Stimulated activated CD4-positive, alpha-beta T cell treated with anti-CD3 and anti-CD28 coated beads, Interleukin-15, amount 100 ng/mL, for 48 hours (primary cell): ENCODE data around the gene TMEM43.
"Not testable (repeated sequence)": the region's sequence is repeated elsewhere in the genome, so short reads cannot be mapped to it uniquely, and the experiment has no call there.

Source experiments
- DNase-seq, 2 donors: peaks; one replicate each; pipeline ENCODE4 v3.0.0-alpha.2; 2020; ENCODE audit warnings: low read depth in 2 of 2

TMEM43 gene, protein sequence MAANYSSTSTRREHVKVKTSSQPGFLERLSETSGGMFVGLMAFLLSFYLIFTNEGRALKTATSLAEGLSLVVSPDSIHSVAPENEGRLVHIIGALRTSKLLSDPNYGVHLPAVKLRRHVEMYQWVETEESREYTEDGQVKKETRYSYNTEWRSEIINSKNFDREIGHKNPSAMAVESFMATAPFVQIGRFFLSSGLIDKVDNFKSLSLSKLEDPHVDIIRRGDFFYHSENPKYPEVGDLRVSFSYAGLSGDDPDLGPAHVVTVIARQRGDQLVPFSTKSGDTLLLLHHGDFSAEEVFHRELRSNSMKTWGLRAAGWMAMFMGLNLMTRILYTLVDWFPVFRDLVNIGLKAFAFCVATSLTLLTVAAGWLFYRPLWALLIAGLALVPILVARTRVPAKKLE

DNA sequence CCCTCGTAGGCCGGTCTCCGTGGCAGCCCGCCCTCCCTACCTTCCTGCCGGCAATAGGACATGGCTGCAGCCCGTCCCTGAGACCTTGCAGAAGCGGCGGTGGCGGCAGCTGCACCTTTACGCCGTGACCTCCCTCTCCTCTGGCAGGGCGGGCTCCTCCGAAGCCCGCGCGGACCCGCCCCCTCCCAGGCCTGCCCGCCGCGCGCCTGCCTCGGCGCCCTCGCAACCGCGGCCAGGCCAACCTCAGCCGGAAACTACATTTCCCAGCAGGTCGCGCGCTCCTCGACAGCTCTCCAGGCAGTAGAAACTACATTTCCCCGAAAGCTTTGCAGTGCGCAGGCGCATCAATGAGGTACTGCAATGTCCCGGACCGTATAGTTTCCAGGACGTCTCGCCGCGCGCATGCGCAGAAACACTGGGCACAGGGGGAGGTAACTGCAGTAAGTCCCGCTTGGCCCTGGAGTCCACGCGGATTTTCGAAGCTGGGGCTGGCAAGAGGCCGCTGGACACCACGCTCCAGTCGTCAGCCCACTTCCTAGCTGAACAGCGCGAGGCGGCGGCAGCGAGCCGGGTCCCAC, at the start of gene TMEM43, which contains the start of gene CHCHD4:
TSS of gene TMEM43 (plus strand) at position 438 of the 578 bp plus-strand sequence. CDS start 142 bp downstream, outside the sequence.
TSS of gene CHCHD4 (minus strand) at position 256 of the 578 bp plus-strand sequence. CDS start at position 62, 194 bp downstream.
- peak; percentile 95 to 97 for DNase-seq

GRCh38 chr3:14075233-14075632, 49.6 kb upstream of the TMEM43 start:
- DNase-seq: not testable (repeated sequence)

- DNase-seq: no peak
Observed at GRCh38 chr3:14077310-14077709, 47.5 kb upstream of the TMEM43 start.

GRCh38 chr3:14082108-14082657, 42.7 kb upstream of the TMEM43 start:
- DNase-seq: peak; percentile 4 to 11

DNA sequence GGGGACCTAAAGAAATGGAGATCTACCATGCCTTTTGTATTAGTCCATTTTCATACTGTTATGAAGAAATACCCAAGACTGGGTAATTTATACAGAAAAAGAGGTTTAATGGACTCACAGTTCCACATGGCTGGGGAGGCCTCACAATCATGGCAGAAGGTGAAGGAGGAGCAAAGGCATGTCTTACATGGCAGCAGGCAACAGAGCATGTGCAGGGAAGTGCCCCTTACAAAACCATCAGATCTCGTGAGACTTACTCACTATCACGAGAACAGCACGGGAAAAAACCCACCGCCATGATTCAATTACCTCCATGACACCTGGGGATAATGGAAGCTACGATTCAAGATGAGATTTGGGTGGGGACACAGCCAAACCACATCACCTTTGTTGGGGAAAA, 37.4 kb upstream of the TMEM43 start:
- DNase-seq: not testable (repeated sequence)

- DNase-seq: not testable (repeated sequence)
Observed at GRCh38 chr3:14091959-14092358, 32.9 kb upstream of the TMEM43 start.

DNA sequence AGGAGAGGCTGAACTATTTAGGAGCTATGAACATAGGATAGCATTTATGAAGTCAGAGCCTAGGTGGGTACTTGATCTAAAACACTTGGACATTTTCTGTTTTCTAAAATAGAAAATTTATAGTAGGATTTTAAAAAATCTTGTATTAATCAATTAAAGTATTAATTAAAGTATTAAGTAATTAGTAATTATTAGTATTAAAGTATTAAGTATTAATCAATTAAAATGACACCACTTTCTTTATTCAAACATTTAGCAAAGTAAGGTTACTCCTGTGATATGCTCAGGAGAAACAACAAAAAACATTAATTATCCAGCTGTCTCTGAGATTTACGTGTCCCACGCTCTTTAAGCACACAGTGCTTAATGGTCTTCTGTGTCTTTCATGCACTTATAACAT, 32.4 kb upstream of the TMEM43 start:
- DNase-seq: no peak

DNA sequence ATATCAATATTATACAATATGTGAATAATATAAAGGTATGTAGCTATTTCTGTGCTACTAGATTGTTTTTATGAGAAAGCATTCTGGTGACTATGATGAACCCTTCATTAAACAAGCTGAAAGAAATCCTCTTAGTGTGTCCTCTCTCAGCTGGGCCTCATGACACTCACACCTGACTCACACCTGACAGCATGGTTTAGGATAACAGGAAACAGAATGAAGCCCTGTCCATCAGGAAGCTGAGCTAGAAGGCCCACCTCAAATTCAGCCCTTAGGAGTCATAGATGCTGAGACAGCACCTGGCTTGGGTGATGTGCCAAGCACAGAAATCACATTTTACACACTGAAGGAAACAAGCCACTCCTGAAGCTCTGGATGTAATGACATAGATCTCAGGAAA, 31.0 kb upstream of the TMEM43 start:
- no peak for DNase-seq

GRCh38 chr3:14096742-14097141, 28.1 kb upstream of the TMEM43 start:
- no peak for DNase-seq

DNA sequence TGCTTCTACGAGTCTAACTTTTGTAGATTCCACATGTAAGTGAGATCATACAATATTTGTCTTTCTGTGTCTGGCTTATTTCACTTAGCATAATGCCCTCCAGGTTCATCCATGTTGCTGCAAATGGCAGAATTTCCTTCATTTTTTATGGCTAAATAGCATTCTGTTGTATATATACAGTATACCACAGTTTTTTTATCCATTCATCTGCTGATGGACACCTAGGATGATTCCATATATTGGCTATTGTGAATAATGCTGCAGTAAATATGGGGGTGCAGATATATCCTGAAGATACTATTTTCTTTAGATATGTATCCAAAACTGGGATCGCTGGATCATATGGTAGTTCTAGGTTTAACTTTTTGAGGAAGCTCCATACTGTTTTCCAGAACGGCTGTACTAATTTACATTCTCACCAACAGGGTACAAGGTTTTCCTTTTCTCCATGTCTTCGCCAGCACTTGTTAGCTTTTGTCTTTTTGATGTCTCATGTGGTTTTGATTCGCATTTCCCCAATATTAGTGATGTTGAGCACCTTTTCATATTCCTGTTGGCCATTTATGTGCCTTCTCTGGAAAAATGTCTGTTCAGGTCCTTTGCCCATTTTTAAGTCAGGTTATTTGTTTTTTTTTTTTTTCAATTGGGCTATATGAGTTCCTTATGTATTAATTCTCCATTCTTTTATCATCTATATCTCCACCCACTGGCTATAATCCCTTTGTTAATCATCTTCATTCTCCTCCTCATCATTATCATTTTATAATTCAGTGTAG, 27.0 kb upstream of the TMEM43 start:
- DNase-seq: no peak

GRCh38 chr3:14109821-14110220, 15.0 kb upstream of the TMEM43 start:
- not testable (repeated sequence) for DNase-seq

GRCh38 chr3:14110699-14111098, 14.2 kb upstream of the TMEM43 start:
- no peak for DNase-seq

- no peak for DNase-seq
Observed at GRCh38 chr3:14113965-14114635, 10.8 kb upstream of the TMEM43 start.

GRCh38 chr3:14117468-14118399, 7.1 kb upstream of the TMEM43 start:
- no peak for DNase-seq

DNA sequence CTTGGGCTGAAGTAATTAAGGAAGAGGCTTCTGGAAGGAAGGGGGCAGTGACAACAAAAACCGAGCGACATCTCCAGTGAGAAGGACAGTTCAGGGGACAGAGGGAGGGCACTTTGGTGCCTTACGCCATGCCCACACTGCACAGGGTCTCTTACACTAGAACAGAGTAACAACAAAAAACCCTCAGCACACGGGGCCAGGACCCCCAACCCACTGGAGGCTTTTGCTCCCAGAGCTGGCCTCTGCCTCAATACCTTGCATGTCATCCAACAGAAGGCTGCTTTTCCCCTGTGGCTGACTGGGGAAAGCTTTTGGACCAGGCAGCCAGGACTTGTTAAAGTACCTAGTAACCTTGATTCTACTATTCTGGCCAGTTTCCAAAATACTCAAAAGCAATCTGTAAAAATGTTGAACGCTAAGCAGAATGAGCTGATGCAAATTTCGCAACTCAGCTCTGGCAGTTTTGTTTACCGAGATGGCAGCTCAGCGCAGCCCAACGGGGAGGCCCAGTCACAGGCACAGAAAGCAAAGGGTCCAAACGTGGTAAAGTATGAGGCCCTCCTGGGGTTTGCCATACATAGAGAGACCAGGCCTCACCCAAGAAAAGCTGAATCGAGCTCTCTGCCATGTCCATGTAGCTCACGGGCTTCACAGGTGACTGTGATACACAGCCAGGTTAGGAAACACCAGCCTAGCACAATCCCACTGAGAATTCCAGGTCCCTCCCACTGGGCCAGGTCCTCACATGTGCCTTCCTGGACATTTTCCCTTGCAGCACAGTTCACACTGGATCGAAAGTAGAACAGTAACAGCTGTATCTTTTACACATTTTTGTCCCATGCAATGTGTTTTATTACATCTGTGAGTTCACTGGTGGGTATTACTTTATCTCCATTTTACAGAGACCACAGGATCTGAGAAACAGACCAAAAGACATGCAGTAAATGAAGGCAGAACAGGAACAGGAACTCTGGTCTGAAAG, 6.2 kb upstream of the TMEM43 start:
- no peak for DNase-seq

DNA sequence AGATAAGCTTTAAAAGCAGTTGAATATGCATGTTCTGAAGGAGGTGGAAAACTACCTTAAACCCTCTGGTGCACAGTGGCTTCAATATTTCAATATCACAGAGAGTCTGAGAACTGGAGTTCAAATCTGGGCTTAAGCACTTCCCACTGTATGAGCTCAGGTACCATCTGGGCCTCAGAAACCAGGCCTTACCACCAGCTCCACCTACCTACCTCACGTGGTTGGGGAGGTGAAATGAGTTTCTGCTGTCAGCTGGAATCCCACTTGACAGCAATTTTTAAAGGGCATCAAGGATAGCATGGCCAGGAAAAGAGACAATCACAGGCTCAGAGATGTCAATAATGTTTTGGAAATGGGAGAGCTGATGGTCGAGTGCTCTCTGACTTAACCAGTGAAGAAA, 5.2 kb upstream of the TMEM43 start:
- no peak for DNase-seq

- no peak for DNase-seq
Observed at GRCh38 chr3:14120111-14120920, 4.5 kb upstream of the TMEM43 start.

DNA sequence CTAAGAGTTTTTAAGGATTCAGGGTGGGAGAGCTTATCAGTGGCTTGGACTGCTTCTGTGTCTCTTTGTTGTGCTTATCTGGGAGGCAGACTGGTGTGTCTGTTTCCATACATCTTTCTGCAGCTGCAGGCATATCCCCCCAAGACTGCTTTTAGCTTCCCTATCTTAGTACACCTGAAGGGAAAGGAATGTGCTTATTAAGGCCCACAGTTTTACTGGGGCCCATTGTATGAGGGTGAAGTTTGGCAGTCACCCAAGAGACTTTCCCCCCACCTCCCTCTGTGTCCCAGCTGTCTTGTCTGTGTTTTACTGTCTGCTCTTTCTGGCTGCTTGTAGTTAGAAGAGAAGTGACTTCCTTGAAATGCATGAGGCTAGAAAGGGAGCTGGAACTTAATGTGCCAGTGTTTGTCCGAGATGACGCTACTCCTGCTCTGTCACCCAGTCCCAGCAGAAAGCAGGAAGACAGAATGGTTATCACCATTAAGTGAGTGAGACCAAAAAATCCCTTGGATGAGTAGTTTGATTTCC, 3.9 kb upstream of the TMEM43 start:
- DNase-seq: not testable (repeated sequence)
